Right atrium auricular region (tissue), 2 donors: ENCODE measurements around the gene TMTC3. TPM values are rescaled to one million over a fixed set of nuclear protein-coding genes. Genes with fewer than 3 reads are reported as not detected.

Experiments
- DNase-seq: peaks from one replicate; pipeline ENCODE4 v3.0.0-alpha.2; 2019; ENCODE audit warnings: low spot score
- H3K27ac ChIP-seq, 2 donors: fragments of 200-600 bp; sonication (generic); 1 replicate in 1 of 2; 2 replicates in 1 of 2; pipeline ENCODE4 v1.5.1; 2016 to 2019
- H3K27me3 ChIP-seq, 2 donors: fragments of 200-600 bp; sonication (generic); one replicate each; pipeline versions ENCODE4 v1.5.1 to v1.6.0; 2017 to 2019
- H3K36me3 ChIP-seq: fragments of 200-600 bp; sonication (generic); one replicate; pipeline ENCODE4 v1.5.1; 2016
- H3K4me1 ChIP-seq, 2 donors: fragments of 200-600 bp; sonication (generic); one replicate each; pipeline versions ENCODE4 v1.5.1 to v1.6.0; 2017 to 2019
- H3K4me3 ChIP-seq, 2 donors: fragments of 200-600 bp; sonication (generic); 1 replicate in 1 of 2; 2 replicates in 1 of 2; pipeline ENCODE4 v1.5.1; 2017 to 2019; ENCODE audit warnings: mild to moderate bottlenecking in 1 of 2, moderate library complexity in 1 of 2
- H3K9me3 ChIP-seq, 2 donors: fragments of 200-600 bp; sonication (generic); one replicate each; pipeline ENCODE4 v1.5.1; 2019
- CTCF ChIP-seq, 2 donors: fragments of 200-600 bp; sonication (generic); IDR thresholded peaks; one replicate each; pipeline ENCODE4 v1.5.1; 2019; ENCODE audit warnings: antibody characterized with exemption in 2 of 2
- total RNA-seq, 2 donors: library from RNA; depleted of rRNA; stranded (reverse); fragments of >200 nt; gene quantifications; one replicate each; pipeline ENCODE4 v1.1.0, GENCODE V29; 2016

Gene TMTC3
- total RNA-seq, 2 donors from 2014 or later, result 9.9 to 11.8 TPM

DNA sequence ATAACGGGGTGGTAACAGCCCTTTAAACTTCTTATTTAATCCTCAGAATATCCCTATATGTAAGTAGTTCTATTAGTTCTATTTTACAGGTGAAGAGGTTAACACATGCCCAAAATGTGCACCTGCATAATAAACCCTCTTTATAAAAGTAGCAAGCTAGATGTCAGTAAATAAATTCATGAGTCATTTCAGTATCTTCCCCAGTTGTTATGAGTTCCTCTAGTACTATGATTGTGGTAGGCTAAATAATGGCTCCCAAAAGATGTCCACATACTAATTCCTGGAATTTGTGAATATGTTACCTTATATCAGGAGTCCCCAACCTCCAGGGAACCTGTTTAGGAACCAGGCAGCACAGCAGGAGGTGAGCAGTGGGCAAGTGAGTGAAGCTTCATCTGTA, 106.5 kb downstream of the TMTC3 start:
- Histone ChIP-seq H3K4me1 (no peaks in the 10 kb centered on the region), H3K27ac (no peak overlapping the region), H3K9me3 (no peaks in the 10 kb centered on the region), H3K27me3 (no peaks in the 10 kb centered on the region), H3K36me3 (no peaks in the 10 kb centered on the region), H3K4me3 (no peak overlapping the region)
- TF ChIP-seq CTCF (IDR thresholded peaks at IDR 0.05), result no peak
- DNase-seq, result no peak

Other genes starting within 250 kb of the TMTC3 start
- not detected for gene C12orf50, start 112.9 kb upstream of the TMTC3 start, total RNA-seq
- 1 to 10 TPM; 5.9 to 8.7 TPM for gene CEP290, start 219 bp upstream of the TMTC3 start, total RNA-seq